OCI-LY1 (cell line): ENCODE measurements around the gene TMPRSS11B.

Experiments
- EZH2 ChIP-seq: fragments of 200-600 bp; sonication (generic), shearing (Covaris generic); IDR thresholded peaks from 2 replicates; pipeline ENCODE4 v1.8.0; 2017; ENCODE audit warnings: borderline replicate concordance, mixed run types, mild to moderate bottlenecking, antibody characterized with exemption, low read length, moderate library complexity, mixed read lengths
- TF ChIP-seq, protein P1 (sequence below): fragments of 200-600 bp; sonication (generic), shearing (Covaris generic); IDR thresholded peaks from 2 replicates; pipeline ENCODE4 v1.5.1; 2017; ENCODE audit warnings: mild to moderate bottlenecking, antibody characterized with exemption, low read length, moderate library complexity, mixed read lengths

DNA sequence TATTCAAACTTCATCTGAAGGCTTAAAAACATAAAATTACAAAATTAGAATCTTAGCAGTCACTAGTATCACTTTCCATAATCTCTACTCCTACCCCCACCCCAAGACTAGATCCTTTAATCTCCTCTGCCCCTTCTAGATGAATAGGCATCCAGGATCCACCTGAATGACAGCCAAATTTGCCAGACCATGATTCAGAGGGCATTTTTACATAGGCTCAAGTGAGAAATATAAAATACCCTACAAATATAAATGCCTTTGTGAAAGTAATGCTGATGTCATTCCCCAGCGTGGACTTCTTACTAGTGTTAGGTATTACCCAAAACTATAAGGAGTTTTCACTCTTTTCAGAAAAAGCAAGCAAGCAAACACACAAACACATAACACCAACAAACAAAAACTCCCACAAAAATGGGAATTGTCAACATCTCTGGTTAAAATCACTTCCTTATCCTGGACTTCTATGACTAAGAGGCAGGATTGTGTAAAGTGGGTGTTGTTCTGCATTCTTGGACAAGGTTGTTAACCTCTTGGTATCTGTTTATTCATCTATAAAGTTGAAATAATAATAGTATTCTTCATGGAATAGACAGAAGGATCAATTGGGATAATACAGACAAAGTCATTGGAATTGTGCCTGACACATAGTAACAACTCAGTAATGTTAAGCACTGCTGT, 64.5 kb downstream of the TMPRSS11B start:
- TF ChIP-seq, protein P1, sequence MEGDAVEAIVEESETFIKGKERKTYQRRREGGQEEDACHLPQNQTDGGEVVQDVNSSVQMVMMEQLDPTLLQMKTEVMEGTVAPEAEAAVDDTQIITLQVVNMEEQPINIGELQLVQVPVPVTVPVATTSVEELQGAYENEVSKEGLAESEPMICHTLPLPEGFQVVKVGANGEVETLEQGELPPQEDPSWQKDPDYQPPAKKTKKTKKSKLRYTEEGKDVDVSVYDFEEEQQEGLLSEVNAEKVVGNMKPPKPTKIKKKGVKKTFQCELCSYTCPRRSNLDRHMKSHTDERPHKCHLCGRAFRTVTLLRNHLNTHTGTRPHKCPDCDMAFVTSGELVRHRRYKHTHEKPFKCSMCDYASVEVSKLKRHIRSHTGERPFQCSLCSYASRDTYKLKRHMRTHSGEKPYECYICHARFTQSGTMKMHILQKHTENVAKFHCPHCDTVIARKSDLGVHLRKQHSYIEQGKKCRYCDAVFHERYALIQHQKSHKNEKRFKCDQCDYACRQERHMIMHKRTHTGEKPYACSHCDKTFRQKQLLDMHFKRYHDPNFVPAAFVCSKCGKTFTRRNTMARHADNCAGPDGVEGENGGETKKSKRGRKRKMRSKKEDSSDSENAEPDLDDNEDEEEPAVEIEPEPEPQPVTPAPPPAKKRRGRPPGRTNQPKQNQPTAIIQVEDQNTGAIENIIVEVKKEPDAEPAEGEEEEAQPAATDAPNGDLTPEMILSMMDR, result no peak
- TF ChIP-seq EZH2, result no peak
